MM.1S (cell line): ENCODE results near the gene OR4K5.

Experiments used
- DNase-seq: peaks from one replicate; pipeline ENCODE4 v3.0.0-alpha.2; 2015
- H2AFZ ChIP-seq: fragments of 300-600 bp; sonication (generic); 2 replicates; pipeline ENCODE4 v1.6.0; 2016; ENCODE audit warnings: antibody characterized with exemption, low read length
- H3F3A ChIP-seq: fragments of 300-600 bp; sonication (generic); 2 replicates; pipeline ENCODE4 v1.6.1; 2016; ENCODE audit warnings: mild to moderate bottlenecking, antibody characterized with exemption, low read length, moderate library complexity, mixed read lengths; ENCODE audit not compliant: insufficient read depth
- H3K27ac ChIP-seq: fragments of 300-600 bp; sonication (generic); 2 replicates; pipeline ENCODE4 v1.5.1; 2016; ENCODE audit warnings: mild to moderate bottlenecking, low read length
- H3K27me3 ChIP-seq: fragments of 300-600 bp; sonication (generic); replicated peaks from 2 replicates; pipeline ENCODE4 v1.6.0; 2016; ENCODE audit warnings: low read length; ENCODE audit not compliant: insufficient read depth
- H3K36me3 ChIP-seq: fragments of 300-600 bp; sonication (generic); replicated peaks from 2 replicates; pipeline ENCODE4 v1.6.1; 2016; ENCODE audit warnings: mild to moderate bottlenecking, low read length, mixed read lengths; ENCODE audit not compliant: insufficient read depth
- H3K4me1 ChIP-seq: fragments of 300-600 bp; sonication (generic); 2 replicates; pipeline ENCODE4 v1.6.1; 2016; ENCODE audit warnings: low read length, mixed read lengths
- H3K4me2 ChIP-seq: fragments of 300-600 bp; sonication (generic); 2 replicates; pipeline ENCODE4 v1.6.0; 2016; ENCODE audit warnings: low read depth, low read length
- H3K4me3 ChIP-seq: fragments of 300-600 bp; sonication (generic); 2 replicates; pipeline ENCODE4 v1.5.1; 2016; ENCODE audit warnings: low read length, mixed read lengths
- H3K79me2 ChIP-seq: fragments of 300-600 bp; sonication (generic); 2 replicates; pipeline ENCODE4 v1.6.1; 2016; ENCODE audit warnings: mixed run types, low read length, mixed read lengths
- H3K9ac ChIP-seq: fragments of 300-600 bp; sonication (generic); 2 replicates; pipeline ENCODE4 v1.6.1; 2016; ENCODE audit warnings: low read length, mixed read lengths
- H3K9me2 ChIP-seq: fragments of 300-600 bp; sonication (generic); replicated peaks from 2 replicates; pipeline ENCODE4 v1.6.1; 2016; ENCODE audit warnings: mild to moderate bottlenecking, low read length, mixed read lengths; ENCODE audit not compliant: insufficient read depth
- H3K9me3 ChIP-seq: fragments of 300-600 bp; sonication (generic); replicated peaks from 2 replicates; pipeline ENCODE4 v1.6.1; 2016; ENCODE audit warnings: mild to moderate bottlenecking, low read length, mixed read lengths; ENCODE audit not compliant: insufficient read depth
- H4K20me1 ChIP-seq: fragments of 300-600 bp; sonication (generic); 2 replicates; pipeline ENCODE4 v1.6.1; 2016; ENCODE audit warnings: mild to moderate bottlenecking, low read length, moderate library complexity, mixed read lengths; ENCODE audit not compliant: insufficient read depth
- EZH2 ChIP-seq: fragments of 300-600 bp; sonication (generic); optimal IDR thresholded peaks from 2 replicates; pipeline ENCODE3; 2017; ENCODE audit warnings: low read depth, mild to moderate bottlenecking, antibody characterized with exemption, low read length, mixed read lengths
- EZH2phosphoT487 ChIP-seq: fragments of 300-600 bp; sonication (generic); IDR thresholded peaks from 2 replicates; pipeline ENCODE4 v1.6.1; 2018; ENCODE audit warnings: antibody characterized with exemption, low read length
- TF ChIP-seq, protein P1 (sequence below): fragments of 300-600 bp; sonication (generic); IDR thresholded peaks from 2 replicates; pipeline ENCODE4 v1.5.1; 2016; ENCODE audit warnings: antibody characterized with exemption, low read length, mixed read lengths

OR4K5 gene

DNA sequence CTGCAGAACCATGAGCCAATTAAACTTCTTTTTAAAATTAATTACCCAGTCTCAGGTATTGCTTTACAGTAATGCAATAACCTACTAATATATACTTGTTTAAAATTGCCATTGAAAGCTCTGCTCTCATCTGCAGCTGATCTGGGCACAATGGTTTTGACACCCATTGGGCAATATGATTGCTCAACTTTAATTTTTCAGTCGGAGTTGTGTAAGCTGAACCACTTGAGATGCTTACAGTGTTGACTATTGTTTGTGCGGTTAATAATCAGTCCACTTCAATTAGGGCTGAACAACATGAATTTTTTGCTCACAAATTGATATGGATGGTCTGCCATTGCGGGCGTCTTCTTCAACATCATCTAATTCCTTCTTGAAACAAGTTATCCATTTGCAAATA lies 18.0 kb upstream of the OR4K5 start:
- no peak overlapping the region for H3K27ac ChIP-seq
- no peaks in the 10 kb centered on the region for H3K36me3 ChIP-seq
- H3K4me2 ChIP-seq = no peak overlapping the region
- no peaks in the 10 kb centered on the region for H3K79me2 ChIP-seq
- H3K9me3 ChIP-seq = no peaks in the 10 kb centered on the region
- DNase-seq = no peak
- H3K4me3 ChIP-seq = no peak overlapping the region
- H3K9ac ChIP-seq = no peak overlapping the region
- H3K4me1 ChIP-seq = no peaks in the 10 kb centered on the region
- no peaks in the 10 kb centered on the region for H3K9me2 ChIP-seq
- no peak for TF ChIP-seq EZH2phosphoT487
- TF ChIP-seq EZH2 = no peak
- TF ChIP-seq, protein P1, sequence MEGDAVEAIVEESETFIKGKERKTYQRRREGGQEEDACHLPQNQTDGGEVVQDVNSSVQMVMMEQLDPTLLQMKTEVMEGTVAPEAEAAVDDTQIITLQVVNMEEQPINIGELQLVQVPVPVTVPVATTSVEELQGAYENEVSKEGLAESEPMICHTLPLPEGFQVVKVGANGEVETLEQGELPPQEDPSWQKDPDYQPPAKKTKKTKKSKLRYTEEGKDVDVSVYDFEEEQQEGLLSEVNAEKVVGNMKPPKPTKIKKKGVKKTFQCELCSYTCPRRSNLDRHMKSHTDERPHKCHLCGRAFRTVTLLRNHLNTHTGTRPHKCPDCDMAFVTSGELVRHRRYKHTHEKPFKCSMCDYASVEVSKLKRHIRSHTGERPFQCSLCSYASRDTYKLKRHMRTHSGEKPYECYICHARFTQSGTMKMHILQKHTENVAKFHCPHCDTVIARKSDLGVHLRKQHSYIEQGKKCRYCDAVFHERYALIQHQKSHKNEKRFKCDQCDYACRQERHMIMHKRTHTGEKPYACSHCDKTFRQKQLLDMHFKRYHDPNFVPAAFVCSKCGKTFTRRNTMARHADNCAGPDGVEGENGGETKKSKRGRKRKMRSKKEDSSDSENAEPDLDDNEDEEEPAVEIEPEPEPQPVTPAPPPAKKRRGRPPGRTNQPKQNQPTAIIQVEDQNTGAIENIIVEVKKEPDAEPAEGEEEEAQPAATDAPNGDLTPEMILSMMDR = no peak
- H4K20me1 ChIP-seq = no peaks in the 10 kb centered on the region
- H3K27me3 ChIP-seq = no peaks in the 10 kb centered on the region
- H3F3A ChIP-seq = no peaks in the 10 kb centered on the region
- H2AFZ ChIP-seq = no peak overlapping the region

DNA sequence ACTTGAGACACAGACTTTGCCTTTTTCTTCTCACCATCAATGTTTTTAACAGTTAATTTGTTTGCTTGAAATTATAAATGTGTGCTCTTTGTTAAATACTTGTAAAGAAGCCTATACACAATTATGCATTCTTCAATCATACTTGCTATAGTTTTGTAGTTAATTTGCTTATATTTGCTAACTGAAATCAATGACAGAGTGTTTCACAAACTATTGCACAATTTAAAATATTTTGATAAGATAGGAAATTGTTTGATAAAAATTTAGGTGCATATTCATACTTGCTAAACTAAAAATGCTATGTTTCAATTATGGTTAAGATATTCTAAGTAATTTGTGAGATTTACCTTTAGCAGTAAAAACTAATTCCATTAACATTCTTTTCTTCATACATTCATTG lies 13.7 kb upstream of the OR4K5 start:
- no peaks in the 10 kb centered on the region for H3K9me2 ChIP-seq
- H3K4me2 ChIP-seq = no peak overlapping the region
- H2AFZ ChIP-seq = no peak overlapping the region
- H3K79me2 ChIP-seq = no peaks in the 10 kb centered on the region
- no peak for DNase-seq
- no peaks in the 10 kb centered on the region for H3K4me1 ChIP-seq
- H3K9me3 ChIP-seq = no peaks in the 10 kb centered on the region
- H3K27me3 ChIP-seq = no peaks in the 10 kb centered on the region
- H3K36me3 ChIP-seq = no peaks in the 10 kb centered on the region
- H3F3A ChIP-seq = no peaks in the 10 kb centered on the region
- no peaks in the 10 kb centered on the region for H4K20me1 ChIP-seq
- H3K9ac ChIP-seq = no peak overlapping the region
- H3K4me3 ChIP-seq = no peak overlapping the region
- H3K27ac ChIP-seq = no peak overlapping the region
- TF ChIP-seq, protein P1 = no peak
- no peak for TF ChIP-seq EZH2phosphoT487
- TF ChIP-seq EZH2 = no peak

DNA sequence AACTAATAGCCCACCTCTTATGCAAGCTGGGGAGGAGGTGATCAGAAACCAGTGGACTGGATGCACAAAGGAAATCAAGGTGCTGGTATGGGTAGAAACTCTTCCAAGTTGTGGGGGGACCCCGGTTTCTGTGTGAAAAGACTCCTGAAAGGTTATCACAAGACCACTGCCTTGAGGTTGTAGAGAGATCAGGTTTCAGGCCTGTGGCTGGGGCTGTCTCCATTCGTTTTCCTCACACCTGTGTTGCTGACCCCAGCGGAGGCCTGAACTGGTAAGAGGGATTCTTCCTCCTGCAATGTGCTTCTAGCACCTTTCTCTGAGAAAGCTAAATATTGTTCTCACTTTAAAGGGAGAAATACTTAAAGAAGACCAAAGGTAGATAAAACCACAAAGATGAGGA lies 9.3 kb upstream of the OR4K5 start:
- H3K9me2 ChIP-seq = no peaks in the 10 kb centered on the region
- H4K20me1 ChIP-seq = no peaks in the 10 kb centered on the region
- no peak overlapping the region for H3K9ac ChIP-seq
- H3K36me3 ChIP-seq = no peaks in the 10 kb centered on the region
- H3F3A ChIP-seq = no peaks in the 10 kb centered on the region
- TF ChIP-seq, protein P1 = no peak
- TF ChIP-seq EZH2phosphoT487 = no peak
- TF ChIP-seq EZH2 = no peak
- no peaks in the 10 kb centered on the region for H3K4me1 ChIP-seq
- H2AFZ ChIP-seq = no peak overlapping the region
- H3K4me2 ChIP-seq = no peak overlapping the region
- H3K27ac ChIP-seq = no peak overlapping the region
- DNase-seq = no peak
- H3K4me3 ChIP-seq = no peak overlapping the region
- no peaks in the 10 kb centered on the region for H3K27me3 ChIP-seq
- H3K9me3 ChIP-seq = no peaks in the 10 kb centered on the region
- no peaks in the 10 kb centered on the region for H3K79me2 ChIP-seq
